IMR-90 (cell line): ENCODE measurements around the gene ADAMTS10. TPM values are rescaled to one million over a fixed set of nuclear protein-coding genes. Genes with fewer than 3 reads are reported as not detected.

Source experiments
- ATAC-seq: fragments of 200-7000 bp; cut with Tn5 transposase; 2 replicates; pipeline ENCODE4 v1.9.1; 2020; ENCODE audit warnings: low read depth, mild to moderate bottlenecking, moderate library complexity
- BruUV-seq: library from RNA; stranded (reverse); fragments of 400-500 nt; replicated peaks from 2 replicates; lab custom pipeline; 2021; lab: Mats Ljungman, UMichigan
- CTCF ChIA-PET: fragments of 300-600 bp; formaldehyde crosslinking; extraction: SDS; loops from one replicate; lab custom pipeline; 2021; ENCODE audit warnings: antibody characterized with exemption; lab: Yijun Ruan, JAX
- POLR2A ChIA-PET: fragments of 300-600 bp; sonication (Branson Sonifier 250); formaldehyde crosslinking; loops from one replicate; lab custom pipeline; 2022; ENCODE audit warnings: antibody characterized with exemption; ENCODE audit not compliant: unreplicated experiment; lab: Charles Lee
- DNase-seq: peaks from one replicate; pipeline ENCODE4 v3.0.0; 2013
- H2AFZ ChIP-seq: replicated peaks from 2 replicates; pipeline ENCODE3; 2013; ENCODE audit warnings: low read length, mild to moderate bottlenecking; ENCODE audit not compliant: poor library complexity
- H2AK5ac ChIP-seq: 2 replicates; pipeline ENCODE4 v1.6.1; 2013; ENCODE audit warnings: low read depth, low read length, inconsistent platforms
- H2AK9ac ChIP-seq: replicated peaks from 2 replicates; pipeline ENCODE3; 2013; ENCODE audit warnings: mild to moderate bottlenecking, low read depth, low read length, moderate library complexity; ENCODE audit not compliant: poor library complexity
- H2BK120ac ChIP-seq: 2 replicates; pipeline ENCODE4 v1.6.1; 2013; ENCODE audit warnings: low read depth, low read length, inconsistent platforms
- H2BK15ac ChIP-seq: 3 replicates; pipeline ENCODE4 v1.6.1; 2013; ENCODE audit warnings: low read depth, low read length, inconsistent platforms
- H2BK20ac ChIP-seq: 2 replicates; pipeline ENCODE4 v1.6.1; 2013; ENCODE audit warnings: low read depth, mild to moderate bottlenecking, inconsistent platforms, low read length, moderate library complexity
- H2BK5ac ChIP-seq: 2 replicates; pipeline ENCODE4 v1.6.1; 2013; ENCODE audit warnings: mild to moderate bottlenecking, low read depth, low read length, inconsistent platforms; ENCODE audit not compliant: poor library complexity, severe bottlenecking
- H3K14ac ChIP-seq: replicated peaks from 2 replicates; pipeline ENCODE4 v1.6.1; 2013; ENCODE audit warnings: low read depth, low read length, inconsistent platforms
- H3K18ac ChIP-seq: 2 replicates; pipeline ENCODE4 v1.6.1; 2013; ENCODE audit warnings: low read depth, low read length, control low read depth
- H3K23ac ChIP-seq: 2 replicates; pipeline ENCODE4 v1.6.1; 2013; ENCODE audit warnings: low read depth, low read length, inconsistent platforms
- H3K27ac ChIP-seq: 2 replicates; pipeline ENCODE4 v1.5.1; 2013; ENCODE audit warnings: mild to moderate bottlenecking, control low read depth, low read length; ENCODE audit not compliant: insufficient read depth
- H3K27me3 ChIP-seq: 2 replicates; pipeline ENCODE4 v1.6.1; 2013; ENCODE audit warnings: low read length; ENCODE audit not compliant: control insufficient read depth, insufficient read depth
- H3K36me3 ChIP-seq: 2 replicates; pipeline ENCODE4 v1.6.1; 2013; ENCODE audit warnings: low read length, mixed read lengths; ENCODE audit not compliant: control insufficient read depth, insufficient read depth
- H3K4ac ChIP-seq: 2 replicates; pipeline ENCODE4 v1.6.1; 2013; ENCODE audit warnings: low read depth, low read length, inconsistent platforms
- H3K4me1 ChIP-seq: 2 replicates; pipeline ENCODE4 v1.6.1; 2013; ENCODE audit warnings: low read length, mixed read lengths; ENCODE audit not compliant: control insufficient read depth, insufficient read depth
- H3K4me2 ChIP-seq: 2 replicates; pipeline ENCODE4 v1.6.1; 2013; ENCODE audit warnings: low read depth, mild to moderate bottlenecking, control low read depth, low read length, moderate library complexity
- H3K4me3 ChIP-seq: 2 replicates; pipeline ENCODE4 v1.5.1; 2013; ENCODE audit warnings: low read depth, mild to moderate bottlenecking, control low read depth, low read length, moderate library complexity; ENCODE audit not compliant: insufficient read depth
- H3K56ac ChIP-seq: 2 replicates; pipeline ENCODE4 v1.6.1; 2013; ENCODE audit warnings: low read length, inconsistent platforms; ENCODE audit not compliant: insufficient read depth; ENCODE audit errors: extremely low read depth
- H3K79me1 ChIP-seq, 2 experiments: 2 replicates each; pipeline ENCODE4 v1.6.1; 2013; ENCODE audit warnings: low read length in 2 of 2, inconsistent platforms in 1 of 2, low read depth in 1 of 2
- H3K9ac ChIP-seq: 2 replicates; pipeline ENCODE4 v1.6.1; 2013; ENCODE audit warnings: low read depth, low read length, control low read depth
- H3K9me1 ChIP-seq: 2 replicates; pipeline ENCODE4 v1.6.1; 2013; ENCODE audit warnings: low read length, inconsistent platforms; ENCODE audit not compliant: insufficient read depth
- H3K9me3 ChIP-seq: 2 replicates; pipeline ENCODE4 v1.6.1; 2013; ENCODE audit warnings: low read length; ENCODE audit not compliant: control insufficient read depth, insufficient read depth
- H4K20me1 ChIP-seq: 2 replicates; pipeline ENCODE4 v1.6.1; 2013; ENCODE audit warnings: low read length, inconsistent platforms; ENCODE audit not compliant: insufficient read depth
- H4K5ac ChIP-seq: 2 replicates; pipeline ENCODE4 v1.6.1; 2013; ENCODE audit warnings: mild to moderate bottlenecking, low read depth, low read length, control low read depth
- H4K8ac ChIP-seq, 2 experiments: 2 replicates each; pipeline ENCODE4 v1.6.1; 2013; ENCODE audit warnings: low read depth in 2 of 2, low read length in 2 of 2, control low read depth in 1 of 2, inconsistent platforms in 1 of 2
- H4K91ac ChIP-seq: 2 replicates; pipeline ENCODE4 v1.6.1; 2013; ENCODE audit warnings: low read depth, low read length, inconsistent platforms; ENCODE audit not compliant: insufficient read depth
- CHD1 ChIP-seq: IDR thresholded peaks from 2 replicates; pipeline ENCODE4 v1.6.1; 2012; ENCODE audit warnings: low read depth, low read length, improper control_type of control experiment
- POLR2A ChIP-seq: IDR thresholded peaks from 2 replicates; pipeline ENCODE4 v1.6.1; 2012; ENCODE audit warnings: mild to moderate bottlenecking, low read depth, low read length
- RAD21 ChIP-seq: IDR thresholded peaks from 2 replicates; pipeline ENCODE4 v1.6.1; 2012; ENCODE audit warnings: low read length, improper control_type of control experiment
- RFX5 ChIP-seq: IDR thresholded peaks from 2 replicates; pipeline ENCODE4 v1.8.0; 2012; ENCODE audit warnings: low read depth, mild to moderate bottlenecking, low read length, moderate library complexity
- WGBS, 2 experiments: methylation state at CpG; one replicate each; pipeline versions ENCODE4 v1.1.5 to v1.1.7; 2013; ENCODE audit warnings: missing lambda C conversion rate in 2 of 2; ENCODE audit not compliant: insufficient read length in 1 of 2; ENCODE audit errors: extremely low coverage in 2 of 2; 5-methylcytosine and 5-hydroxymethylcytosine counted together
- dilution Hi-C: fragments of 300-500 bp; cut with HindIII; formaldehyde crosslinking; loops from one replicate; pipeline ENCODE4 v1.14.3; 2018; ENCODE audit warnings: low sequenced_read_pairs; ENCODE audit not compliant: unreplicated experiment
- in situ Hi-C: fragments of 300-500 bp; cut with MboI; formaldehyde crosslinking; loops from 3 replicates; pipeline ENCODE4 v1.14.3; 2019; ENCODE audit warnings: low sequenced_read_pairs, inconsistent platforms, mixed read lengths
- intact Hi-C: fragments of 100-400 bp; cut with micrococcal nuclease; formaldehyde crosslinking; loops from 2 replicates; pipeline ENCODE4 v1.10.0; 2022
- polyA plus RNA-seq, 3 experiments: library from polyadenylated mRNA; depleted of rRNA; stranded (reverse); fragments of >200 nt; gene quantifications; 2 replicates each; pipeline ENCODE4 v1.2.3, GENCODE V29; 2012; ENCODE audit warnings: low replicate concordance in 1 of 3
- total RNA-seq: library from RNA; depleted of rRNA; stranded (reverse); fragments of >200 nt; gene quantifications from 2 replicates; pipeline ENCODE4 v1.2.3, GENCODE V29; 2012

Gene ADAMTS10
- total and polyA plus RNA-seq, 2 of the 4 experiments (the other 2 are of a cell fraction): 3.4 to 11.5 TPM

GRCh38 chr19:8584965-8585893, 25.3 kb downstream of the ADAMTS10 start:
- Histone ChIP-seq H2BK120ac (no peak overlapping the region), H3K9ac (no peak overlapping the region), H4K20me1 (no peaks in the 10 kb centered on the region), H2BK5ac (no peak overlapping the region), H3K23ac (no peak overlapping the region), H2AFZ (no peak overlapping the region), H3K14ac (no peak overlapping the region), H3K4me1 (no peaks in the 10 kb centered on the region; the same call in 1 of the 2 replicates), H3K9me3 (no peaks in the 10 kb centered on the region), H3K56ac (no peak overlapping the region), H3K9me1 (no peaks in the 10 kb centered on the region), H3K27me3 (no peaks in the 10 kb centered on the region), H2AK9ac (no peak overlapping the region), H3K4me3 (no peak overlapping the region), H4K8ac (no peak overlapping the region), H2BK20ac (no peak overlapping the region), H3K27ac (no peak overlapping the region), H3K36me3 (peaks cover 7% of the 10 kb centered on the region; the same call in 1 of the 2 replicates), H4K91ac (no peak overlapping the region), H3K4ac (no peak overlapping the region), H3K4me2 (no peak overlapping the region), H2AK5ac (no peak overlapping the region; the same call in 1 of the 2 replicates), H3K18ac (no peak overlapping the region), H2BK15ac (no peak overlapping the region), H3K79me1 (no peaks in the 10 kb centered on the region), H4K5ac (no peak overlapping the region)
- ATAC-seq (no peak), DNase-seq (no peak)
- ChIA-PET CTCF (interaction anchor here (0.7 kb wide), 1 partner anchor 59 kb away, joined by 3 read pairs; no protein-coding TSS in a partner anchor), POLR2A (no interaction called here)
- 72% methylated on average over 26 of the region's 71 CpGs; no CpG with 5 or more reads in 1 of the 2 experiments for WGBS, 2 experiments
- in situ Hi-C loops (no loop called here), dilution Hi-C loops (no loop called here), intact Hi-C loops (loop anchor here (10.0 kb wide), 1 partner anchor 320 kb away; no protein-coding TSS in a partner anchor)
- TF ChIP-seq RAD21 (no peak), CHD1 (no peak), POLR2A (no peak), RFX5 (no peak)
- BruUV-seq: no TSS peak
